Measurements from ENCODE around the gene C1QL4.
"Not testable (repeated sequence)": the region's sequence is repeated elsewhere in the genome, so short reads cannot be mapped to it uniquely, and the experiment has no call there.

Gene C1QL4

DNA sequence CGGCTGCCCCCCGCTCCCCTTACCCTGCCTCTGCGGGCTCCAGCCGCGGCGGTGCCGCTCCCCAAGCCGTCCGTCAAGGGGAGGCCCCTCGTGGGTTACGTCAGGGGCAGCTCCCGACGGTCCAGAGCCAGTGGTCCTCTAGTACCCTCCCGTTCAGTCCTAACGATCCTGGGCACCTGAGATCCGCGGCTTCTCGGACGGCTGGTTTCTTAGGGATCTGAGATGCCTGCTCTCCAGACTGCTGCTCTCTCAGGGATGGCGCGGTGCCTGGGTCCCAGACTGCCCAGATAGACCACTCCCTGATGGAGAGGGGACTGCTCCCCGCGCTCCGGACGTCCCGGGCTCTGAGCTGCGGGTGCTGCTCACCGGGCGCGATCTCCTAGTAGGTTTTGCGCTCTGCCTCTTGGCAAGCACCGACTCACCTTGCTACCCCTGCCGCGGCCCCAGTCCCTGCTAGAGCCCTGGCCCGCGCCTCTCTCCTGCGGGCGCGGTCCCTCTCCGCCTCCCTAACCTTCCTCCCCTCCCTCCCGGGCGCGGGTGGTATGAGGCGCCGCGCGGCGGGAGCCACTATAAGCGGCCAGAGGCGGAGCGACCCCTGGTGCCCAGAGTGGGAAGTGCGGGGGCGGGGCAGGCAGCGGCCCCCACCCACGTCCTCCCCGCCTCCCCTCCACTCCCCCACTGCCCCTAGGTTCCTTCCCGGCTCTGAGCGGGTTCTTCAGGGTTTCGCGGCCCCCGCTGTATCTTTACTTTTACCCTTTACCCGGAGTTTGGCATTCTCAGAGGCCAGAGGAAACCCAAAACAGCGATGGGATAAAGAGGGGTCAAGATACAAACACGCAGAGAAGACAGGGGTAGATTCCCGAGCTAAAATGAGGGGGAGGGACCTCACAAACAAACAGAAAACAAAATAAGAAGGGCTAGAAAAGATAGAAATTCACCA, at the start of gene C1QL4:
C1QL4 (minus strand) TSS at position 544 of the 940 bp plus-strand sequence. CDS start 711 bp downstream, outside the sequence.
- Histone ChIP-seq H3K9ac (ENCODE audit: low read length) (no peak within 1 kb of the TSS), H3K27ac (ENCODE audit: low read depth, low read length) (no peak within 1 kb of the TSS), H3K9me3 (ENCODE audit: control insufficient read depth, insufficient read depth, low read depth, low read length) (no peaks in the 10 kb centered on the region), H3K4me1 (ENCODE audit: control insufficient read depth, insufficient read depth, low read length) (peaks cover 40% of the 10 kb centered on the region), H3K36me3 (ENCODE audit: control insufficient read depth, insufficient read depth, low read length) (no peaks in the 10 kb centered on the region), H3K27me3 (ENCODE audit: control insufficient read depth, insufficient read depth, low read length) (peaks cover 100% of the 10 kb centered on the region), H3K4me3 (ENCODE audit: low read depth, low read length) (peak within 1 kb of the TSS; percentile 65)

DNA sequence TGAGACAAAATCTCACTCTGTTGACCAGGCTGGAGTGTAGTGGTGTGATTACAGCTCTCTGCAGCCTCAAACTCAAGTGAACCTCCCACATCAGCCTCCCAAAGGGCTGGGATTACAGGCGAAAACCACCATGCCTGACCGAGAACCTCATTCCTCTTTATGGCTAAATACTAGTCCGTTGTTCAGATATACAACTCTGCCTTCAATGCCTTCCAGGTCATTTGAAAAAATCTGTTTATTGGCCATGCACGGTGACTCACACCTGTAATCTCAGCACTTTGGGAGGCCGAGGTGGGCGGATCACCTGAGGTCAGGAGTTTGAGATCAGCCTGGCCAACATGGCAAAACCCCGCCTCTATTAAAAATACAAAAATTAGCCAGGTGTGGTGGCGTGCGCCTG, 43.2 kb upstream of the C1QL4 start:
- not testable (repeated sequence) for H3K4me3 ChIP-seq (ENCODE audit: low read depth, low read length); H3K9me3 ChIP-seq (ENCODE audit: control insufficient read depth, insufficient read depth, low read depth, low read length); H3K9ac ChIP-seq (ENCODE audit: low read length); H3K4me1 ChIP-seq (ENCODE audit: control insufficient read depth, insufficient read depth, low read length); H3K27me3 ChIP-seq (ENCODE audit: control insufficient read depth, insufficient read depth, low read length); H3K27ac ChIP-seq (ENCODE audit: low read depth, low read length); H3K36me3 ChIP-seq (ENCODE audit: control insufficient read depth, insufficient read depth, low read length)

DNA sequence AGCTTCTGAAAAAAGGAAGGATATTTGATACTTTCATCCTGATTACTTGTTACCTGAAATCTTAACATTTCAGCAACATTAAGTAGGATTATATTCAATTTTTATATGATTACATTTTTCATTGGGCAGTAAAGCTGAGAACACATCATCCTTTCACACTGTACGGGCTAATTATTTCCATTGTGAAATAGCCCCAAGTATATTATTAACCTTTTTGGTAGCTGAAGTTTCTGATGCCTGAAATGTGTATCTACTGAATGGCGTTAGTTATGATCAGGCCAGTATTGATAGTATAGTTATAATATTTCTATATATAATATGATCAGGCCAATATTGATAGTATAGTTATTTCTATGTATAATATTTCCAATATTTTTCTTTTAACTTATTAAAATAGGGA, 40.4 kb upstream of the C1QL4 start:
- no peaks in the 10 kb centered on the region for H3K4me1 ChIP-seq (ENCODE audit: control insufficient read depth, insufficient read depth, low read length)
- H3K27ac ChIP-seq (ENCODE audit: low read depth, low read length): no peak overlapping the region
- no peaks in the 10 kb centered on the region for H3K36me3 ChIP-seq (ENCODE audit: control insufficient read depth, insufficient read depth, low read length)
- no peak overlapping the region for H3K9ac ChIP-seq (ENCODE audit: low read length)
- no peak overlapping the region for H3K4me3 ChIP-seq (ENCODE audit: low read depth, low read length)
- no peaks in the 10 kb centered on the region for H3K9me3 ChIP-seq (ENCODE audit: control insufficient read depth, insufficient read depth, low read depth, low read length)
- H3K27me3 ChIP-seq (ENCODE audit: control insufficient read depth, insufficient read depth, low read length): no peaks in the 10 kb centered on the region

DNA sequence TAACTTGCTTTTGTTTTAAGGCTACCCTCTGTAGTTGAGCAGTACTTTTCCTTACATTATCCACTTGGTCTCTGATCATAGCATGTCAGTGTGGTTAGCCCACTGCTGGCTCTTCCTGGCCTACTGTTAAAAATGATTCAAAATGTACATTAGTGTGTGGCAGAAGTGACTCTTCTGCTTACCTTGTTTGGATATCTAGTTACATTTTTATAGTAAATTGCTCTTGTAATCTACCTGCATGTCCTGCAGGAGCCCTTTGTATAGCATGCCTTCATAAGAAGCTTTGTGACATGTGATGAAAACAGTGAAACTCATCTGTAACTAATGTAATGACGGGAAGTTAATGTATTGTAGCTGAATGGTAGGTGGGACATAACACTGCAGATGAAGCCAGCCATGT, 38.4 kb upstream of the C1QL4 start:
- Histone ChIP-seq H3K4me3 (ENCODE audit: low read depth, low read length) (no peak overlapping the region), H3K9ac (ENCODE audit: low read length) (no peak overlapping the region), H3K27ac (ENCODE audit: low read depth, low read length) (no peak overlapping the region), H3K4me1 (ENCODE audit: control insufficient read depth, insufficient read depth, low read length) (no peaks in the 10 kb centered on the region), H3K9me3 (ENCODE audit: control insufficient read depth, insufficient read depth, low read depth, low read length) (no peaks in the 10 kb centered on the region), H3K36me3 (ENCODE audit: control insufficient read depth, insufficient read depth, low read length) (no peaks in the 10 kb centered on the region), H3K27me3 (ENCODE audit: control insufficient read depth, insufficient read depth, low read length) (no peaks in the 10 kb centered on the region)

DNA sequence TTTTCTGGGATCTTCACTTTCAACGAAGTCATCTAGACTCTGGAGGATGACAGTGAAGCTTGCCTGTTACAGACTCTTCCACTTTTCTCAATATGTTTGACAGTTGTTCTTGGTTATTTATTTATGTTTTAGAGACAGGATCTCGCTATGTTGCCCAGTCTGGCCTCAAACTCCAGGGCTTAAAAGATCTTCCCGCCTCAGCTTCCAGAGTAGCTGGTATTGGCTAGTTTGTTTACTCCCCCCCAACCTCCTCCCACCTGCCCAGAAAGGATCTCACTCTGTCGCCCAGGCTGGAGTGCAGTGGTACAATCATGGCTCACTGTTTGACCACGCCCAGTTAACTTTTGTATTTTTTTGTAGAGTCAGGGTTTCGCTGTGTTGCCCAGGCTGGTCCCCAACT, 33.6 kb upstream of the C1QL4 start:
- no peaks in the 10 kb centered on the region for H3K9me3 ChIP-seq (ENCODE audit: control insufficient read depth, insufficient read depth, low read depth, low read length)
- H3K4me1 ChIP-seq (ENCODE audit: control insufficient read depth, insufficient read depth, low read length): peaks cover 16% of the 10 kb centered on the region
- H3K36me3 ChIP-seq (ENCODE audit: control insufficient read depth, insufficient read depth, low read length): no peaks in the 10 kb centered on the region
- peaks cover 2% of the 10 kb centered on the region for H3K27me3 ChIP-seq (ENCODE audit: control insufficient read depth, insufficient read depth, low read length)
- no peak overlapping the region for H3K4me3 ChIP-seq (ENCODE audit: low read depth, low read length)
- H3K27ac ChIP-seq (ENCODE audit: low read depth, low read length): no peak overlapping the region
- H3K9ac ChIP-seq (ENCODE audit: low read length): no peak overlapping the region

DNA sequence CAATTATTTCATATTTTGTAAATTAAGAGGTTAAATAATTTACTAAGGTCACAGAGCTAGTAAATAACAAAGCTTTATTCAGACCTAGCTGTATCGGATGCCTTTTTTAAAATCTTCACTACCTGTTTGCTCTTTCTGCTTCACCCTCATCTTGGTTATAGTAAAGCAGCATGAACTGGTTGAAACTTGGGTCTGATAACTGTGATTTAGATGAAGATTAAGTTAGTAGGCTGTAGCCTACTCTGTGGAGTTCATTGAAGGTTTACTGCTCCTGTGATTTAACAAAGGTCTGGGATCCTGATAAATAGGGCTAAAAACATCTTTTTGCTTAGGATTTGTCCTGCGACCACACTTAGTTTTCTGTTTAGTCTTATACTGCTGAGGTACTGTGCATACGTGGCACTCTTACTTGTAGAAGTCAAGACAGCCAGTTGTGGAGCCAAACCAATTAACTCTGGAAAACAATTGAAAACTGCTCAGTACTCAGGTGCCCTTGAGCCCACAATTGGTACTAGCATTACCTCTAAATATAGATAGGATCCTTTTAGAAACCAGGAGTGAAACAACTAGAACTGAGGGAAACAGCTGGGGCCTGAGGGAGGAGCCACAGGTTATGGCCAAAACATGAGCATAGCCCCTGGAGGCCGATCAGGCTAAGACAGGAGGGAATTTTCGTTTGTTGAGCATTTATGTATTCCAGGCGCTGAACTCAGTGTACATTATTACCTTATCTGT, 32.6 kb upstream of the C1QL4 start:
- H3K4me1 ChIP-seq (ENCODE audit: control insufficient read depth, insufficient read depth, low read length): peaks cover 16% of the 10 kb centered on the region
- peak overlapping the region; percentile 7; the same call in 1 of the 2 replicates for H3K4me3 ChIP-seq (ENCODE audit: low read depth, low read length)
- H3K36me3 ChIP-seq (ENCODE audit: control insufficient read depth, insufficient read depth, low read length): no peaks in the 10 kb centered on the region
- H3K27ac ChIP-seq (ENCODE audit: low read depth, low read length): no peak overlapping the region
- no peaks in the 10 kb centered on the region for H3K9me3 ChIP-seq (ENCODE audit: control insufficient read depth, insufficient read depth, low read depth, low read length)
- H3K27me3 ChIP-seq (ENCODE audit: control insufficient read depth, insufficient read depth, low read length): peaks cover 11% of the 10 kb centered on the region
- H3K9ac ChIP-seq (ENCODE audit: low read length): no peak overlapping the region

DNA sequence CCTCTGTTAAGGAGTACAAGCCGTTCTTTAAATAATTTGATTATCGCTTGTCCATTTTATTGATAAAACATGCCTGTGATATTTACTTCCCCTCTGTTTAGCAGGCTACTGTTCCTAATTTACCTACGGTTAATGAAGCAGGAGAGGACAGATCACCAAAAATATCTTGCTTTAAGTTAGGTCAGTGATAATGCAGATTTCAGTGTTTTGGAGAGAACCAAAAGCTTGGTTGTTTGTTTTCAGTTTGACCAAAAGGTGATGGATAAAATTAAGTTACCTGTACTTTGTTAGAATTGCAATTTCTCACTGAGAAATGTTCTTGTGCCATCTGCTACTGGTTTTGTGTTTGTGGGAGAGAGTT, 31.2 kb upstream of the C1QL4 start:
- Histone ChIP-seq H3K36me3 (ENCODE audit: control insufficient read depth, insufficient read depth, low read length) (no peaks in the 10 kb centered on the region), H3K4me3 (ENCODE audit: low read depth, low read length) (peak overlapping the region; percentile 98), H3K27me3 (ENCODE audit: control insufficient read depth, insufficient read depth, low read length) (peaks cover 12% of the 10 kb centered on the region), H3K27ac (ENCODE audit: low read depth, low read length) (no peak overlapping the region), H3K4me1 (ENCODE audit: control insufficient read depth, insufficient read depth, low read length) (peaks cover 16% of the 10 kb centered on the region), H3K9me3 (ENCODE audit: control insufficient read depth, insufficient read depth, low read depth, low read length) (no peaks in the 10 kb centered on the region), H3K9ac (ENCODE audit: low read length) (peak overlapping the region; percentile 82)

DNA sequence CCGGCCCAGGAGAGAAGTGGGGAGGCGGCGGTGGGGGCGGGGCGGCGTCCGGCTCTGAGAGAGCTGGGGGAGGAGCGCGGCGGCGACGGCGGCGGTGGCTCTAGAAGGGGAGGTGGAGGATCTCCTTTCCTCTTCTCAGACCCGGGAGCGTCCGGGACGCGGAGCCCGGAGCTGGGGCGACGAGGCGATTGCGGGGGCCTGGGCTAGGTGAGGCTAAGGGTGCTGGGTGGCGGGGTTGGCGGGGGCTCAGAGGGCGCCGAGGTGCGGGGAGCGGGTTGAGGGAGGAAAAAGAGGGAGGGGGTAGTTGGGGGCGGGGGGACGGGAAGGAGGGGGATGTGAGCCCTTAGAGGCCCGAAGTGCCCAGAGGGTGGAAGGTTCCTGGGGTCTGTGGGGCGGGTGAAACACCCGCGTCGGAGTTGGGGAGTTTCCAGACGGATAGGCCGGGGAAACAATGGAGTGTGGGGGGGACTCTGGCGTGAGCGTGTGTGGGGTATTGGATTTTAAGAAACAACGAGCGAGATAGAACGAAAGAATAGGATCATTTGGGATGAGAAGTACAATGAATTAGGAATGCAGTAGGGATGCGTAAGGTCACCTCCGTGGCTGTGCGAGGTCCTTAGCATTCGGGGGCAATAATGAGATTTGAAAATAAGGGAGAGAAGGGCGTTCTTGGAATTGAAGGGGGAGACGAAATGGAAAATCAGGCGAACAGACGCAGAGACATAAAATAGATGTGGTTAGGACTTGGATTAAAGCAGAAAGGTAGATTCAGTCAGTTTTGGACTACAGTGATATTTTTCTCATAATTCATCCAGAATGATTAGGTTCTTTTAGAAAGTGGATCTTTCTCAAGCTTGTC, 30.6 kb upstream of the C1QL4 start, which contains the start of gene SPATS2:
SPATS2 (plus strand) TSS at position 82 of the 859 bp plus-strand sequence. CDS start 93,551 bp downstream, outside the sequence.
- peak within 1 kb of the TSS; percentile 98 for H3K4me3 ChIP-seq (ENCODE audit: low read depth, low read length)
- H3K9me3 ChIP-seq (ENCODE audit: control insufficient read depth, insufficient read depth, low read depth, low read length): no peaks in the 10 kb centered on the region
- peaks cover 12% of the 10 kb centered on the region for H3K27me3 ChIP-seq (ENCODE audit: control insufficient read depth, insufficient read depth, low read length)
- peak within 1 kb of the TSS; percentile 88 for H3K27ac ChIP-seq (ENCODE audit: low read depth, low read length)
- peak within 1 kb of the TSS; percentile 91 for H3K9ac ChIP-seq (ENCODE audit: low read length)
- no peaks in the 10 kb centered on the region for H3K36me3 ChIP-seq (ENCODE audit: control insufficient read depth, insufficient read depth, low read length)
- peaks cover 16% of the 10 kb centered on the region for H3K4me1 ChIP-seq (ENCODE audit: control insufficient read depth, insufficient read depth, low read length)

DNA sequence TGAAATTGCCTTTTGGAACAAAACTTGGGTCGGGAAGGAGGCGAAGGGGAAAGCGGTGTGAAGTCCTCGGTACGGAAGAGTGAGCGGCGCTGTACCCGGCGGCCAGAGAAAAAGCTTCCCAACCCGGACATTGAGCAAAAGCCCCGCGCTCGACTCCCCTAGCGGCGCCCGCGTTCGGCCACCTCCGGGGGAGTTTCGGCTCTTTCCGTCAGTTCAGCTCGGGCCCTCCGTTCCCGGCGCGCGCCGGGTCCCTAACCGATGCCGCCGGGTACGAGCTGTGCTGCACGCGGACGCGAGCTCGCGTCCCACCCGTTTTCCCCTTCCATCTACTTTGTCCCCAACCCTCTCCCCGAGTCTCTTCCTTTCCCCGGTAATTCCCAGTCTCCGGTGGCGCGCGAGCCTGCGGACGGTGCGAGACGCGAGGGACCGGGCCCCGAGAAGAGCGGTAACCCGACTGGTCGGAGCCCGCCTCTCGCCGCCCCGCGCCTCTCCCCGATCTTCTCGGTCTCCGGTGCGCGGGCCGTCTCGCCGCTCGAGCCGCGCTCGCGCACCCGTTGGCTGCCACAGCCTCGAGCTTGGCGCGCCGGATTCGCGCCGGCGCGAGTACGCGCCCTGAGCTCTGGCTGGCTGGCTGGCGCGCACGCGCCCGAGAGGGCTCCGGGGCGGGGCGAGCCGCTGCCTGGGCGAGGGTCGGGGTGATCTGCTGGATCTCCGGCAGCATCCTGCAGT, 29.8 kb upstream of the C1QL4 start:
- H3K36me3 ChIP-seq (ENCODE audit: control insufficient read depth, insufficient read depth, low read length): no peaks in the 10 kb centered on the region
- H3K27me3 ChIP-seq (ENCODE audit: control insufficient read depth, insufficient read depth, low read length): peaks cover 12% of the 10 kb centered on the region
- peak overlapping the region; percentile 98 for H3K4me3 ChIP-seq (ENCODE audit: low read depth, low read length)
- peak overlapping the region; percentile 91 for H3K9ac ChIP-seq (ENCODE audit: low read length)
- H3K4me1 ChIP-seq (ENCODE audit: control insufficient read depth, insufficient read depth, low read length): peaks cover 16% of the 10 kb centered on the region
- H3K9me3 ChIP-seq (ENCODE audit: control insufficient read depth, insufficient read depth, low read depth, low read length): no peaks in the 10 kb centered on the region
- peak overlapping the region; percentile 88 for H3K27ac ChIP-seq (ENCODE audit: low read depth, low read length)

DNA sequence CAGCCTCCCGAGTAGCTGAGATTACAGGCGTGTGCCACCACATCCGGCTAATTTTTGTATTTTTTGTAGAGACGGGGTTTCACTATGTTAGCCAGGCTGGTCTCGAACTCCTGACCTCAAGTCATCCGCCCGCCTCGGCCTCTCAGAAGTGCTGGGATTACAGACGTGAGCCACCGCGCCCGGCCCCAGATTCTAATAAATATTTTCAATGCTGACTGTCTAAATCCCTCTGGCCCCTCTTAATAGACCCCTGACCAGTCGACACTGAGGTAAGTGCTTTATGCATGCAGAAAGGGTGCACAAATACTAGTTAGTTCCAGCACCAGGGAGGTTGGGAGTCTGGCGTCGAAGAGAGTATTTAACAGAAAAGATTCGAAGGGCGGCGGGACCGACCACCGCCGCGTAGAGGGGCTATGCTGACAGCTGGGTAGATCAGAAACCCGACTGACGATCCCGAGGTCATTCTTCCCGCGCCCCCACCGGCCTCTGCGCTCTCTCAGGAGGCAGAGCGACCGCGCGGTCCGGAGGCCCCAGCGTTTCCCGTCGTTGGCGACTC, 29.2 kb upstream of the C1QL4 start:
- Histone ChIP-seq H3K4me1 (ENCODE audit: control insufficient read depth, insufficient read depth, low read length) (peaks cover 16% of the 10 kb centered on the region), H3K27ac (ENCODE audit: low read depth, low read length) (peak overlapping the region; percentile 88; the same call in 1 of the 2 replicates), H3K36me3 (ENCODE audit: control insufficient read depth, insufficient read depth, low read length) (no peaks in the 10 kb centered on the region), H3K9ac (ENCODE audit: low read length) (peak overlapping the region; percentile 91), H3K9me3 (ENCODE audit: control insufficient read depth, insufficient read depth, low read depth, low read length) (no peaks in the 10 kb centered on the region), H3K27me3 (ENCODE audit: control insufficient read depth, insufficient read depth, low read length) (peaks cover 12% of the 10 kb centered on the region), H3K4me3 (ENCODE audit: low read depth, low read length) (peak overlapping the region; percentile 98)

Data from HUES6 (cell line).